BJ (cell line): ENCODE data around the gene TMEM63C. TPM values are rescaled to one million over a fixed set of nuclear protein-coding genes. Genes with fewer than 3 reads are reported as not detected.

Source experiments
- CTCF ChIA-PET: fragments of 350-600 bp; formaldehyde crosslinking; extraction: SDS; loops from one replicate; lab custom pipeline; 2021; ENCODE audit warnings: antibody characterized with exemption, inconsistent platforms; lab: Yijun Ruan, JAX
- POLR2A ChIA-PET: fragments of 300-600 bp; sonication (Branson Sonifier 250); formaldehyde crosslinking; extraction: SDS; loops from one replicate; lab custom pipeline; 2021; ENCODE audit warnings: antibody characterized with exemption; lab: Charles Lee
- DNase-seq: peaks from one replicate; pipeline ENCODE4 v3.0.0-alpha.2; 2011; ENCODE audit warnings: low read depth
- H3K27me3 ChIP-seq: 2 replicates; pipeline ENCODE4 v1.6.0; 2011; ENCODE audit warnings: low read length; ENCODE audit not compliant: control insufficient read depth, insufficient read depth
- H3K36me3 ChIP-seq: 2 replicates; pipeline ENCODE4 v1.5.1; 2011; ENCODE audit warnings: low read length; ENCODE audit not compliant: control insufficient read depth, insufficient read depth
- H3K4me3 ChIP-seq: 2 replicates; pipeline ENCODE4 v1.5.1; 2011; ENCODE audit warnings: low read depth, mild to moderate bottlenecking, control low read depth, low read length
- polyA plus RNA-seq: library from polyadenylated mRNA; depleted of rRNA; stranded (reverse); fragments of >200 nt; gene quantifications from 2 replicates; pipeline ENCODE4 v1.2.3, GENCODE V29; 2011
- TF ChIP-seq, protein P1 (sequence below): IDR thresholded peaks from 2 replicates; pipeline ENCODE4 v1.5.1; 2011; ENCODE audit warnings: low read depth, mild to moderate bottlenecking, control low read depth, inconsistent platforms, low read length, moderate library complexity; ENCODE audit not compliant: insufficient read depth

Gene TMEM63C
- polyA plus RNA-seq, 1 experiment: not detected

DNA sequence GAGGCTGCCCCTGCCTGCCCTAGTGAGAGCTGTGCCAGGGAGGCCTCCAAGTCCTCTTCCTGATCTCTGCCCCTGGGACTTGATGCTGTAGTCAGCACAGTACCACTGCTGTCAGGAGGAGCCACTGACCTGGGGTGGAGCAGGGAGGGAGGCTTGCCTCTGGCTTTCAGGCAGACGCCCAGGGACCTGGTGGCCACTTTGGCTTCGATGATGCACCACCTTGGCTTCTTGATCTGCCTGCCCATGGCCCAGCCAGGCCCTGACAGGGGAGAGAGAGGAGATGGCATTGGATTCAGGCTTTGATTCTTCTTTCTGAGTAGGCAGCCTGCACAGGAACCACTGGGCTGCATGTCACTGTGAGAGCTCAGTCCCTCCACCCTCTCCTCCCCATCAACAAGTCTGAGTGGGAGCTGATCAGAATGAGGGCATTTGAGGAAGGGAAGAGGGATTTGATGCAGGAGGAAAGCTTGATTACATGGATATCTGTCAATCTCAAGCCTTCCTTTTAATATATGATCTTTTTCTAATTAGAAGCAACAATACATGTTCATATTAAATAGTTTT is 24.7 kb downstream of the TMEM63C start:
- DNase-seq: no peak
- POLR2A ChIA-PET: no interaction called here
- TF ChIP-seq, protein P1, sequence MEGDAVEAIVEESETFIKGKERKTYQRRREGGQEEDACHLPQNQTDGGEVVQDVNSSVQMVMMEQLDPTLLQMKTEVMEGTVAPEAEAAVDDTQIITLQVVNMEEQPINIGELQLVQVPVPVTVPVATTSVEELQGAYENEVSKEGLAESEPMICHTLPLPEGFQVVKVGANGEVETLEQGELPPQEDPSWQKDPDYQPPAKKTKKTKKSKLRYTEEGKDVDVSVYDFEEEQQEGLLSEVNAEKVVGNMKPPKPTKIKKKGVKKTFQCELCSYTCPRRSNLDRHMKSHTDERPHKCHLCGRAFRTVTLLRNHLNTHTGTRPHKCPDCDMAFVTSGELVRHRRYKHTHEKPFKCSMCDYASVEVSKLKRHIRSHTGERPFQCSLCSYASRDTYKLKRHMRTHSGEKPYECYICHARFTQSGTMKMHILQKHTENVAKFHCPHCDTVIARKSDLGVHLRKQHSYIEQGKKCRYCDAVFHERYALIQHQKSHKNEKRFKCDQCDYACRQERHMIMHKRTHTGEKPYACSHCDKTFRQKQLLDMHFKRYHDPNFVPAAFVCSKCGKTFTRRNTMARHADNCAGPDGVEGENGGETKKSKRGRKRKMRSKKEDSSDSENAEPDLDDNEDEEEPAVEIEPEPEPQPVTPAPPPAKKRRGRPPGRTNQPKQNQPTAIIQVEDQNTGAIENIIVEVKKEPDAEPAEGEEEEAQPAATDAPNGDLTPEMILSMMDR: no peak
- H3K27me3 ChIP-seq: no peaks in the 10 kb centered on the region; the same call in 1 of the 2 replicates
- H3K36me3 ChIP-seq: no peaks in the 10 kb centered on the region
- CTCF ChIA-PET: interaction anchor here (0.8 kb wide), 1 partner anchor 12 kb away, joined by 3 read pairs; no protein-coding TSS in a partner anchor
- H3K4me3 ChIP-seq: no peak overlapping the region

DNA sequence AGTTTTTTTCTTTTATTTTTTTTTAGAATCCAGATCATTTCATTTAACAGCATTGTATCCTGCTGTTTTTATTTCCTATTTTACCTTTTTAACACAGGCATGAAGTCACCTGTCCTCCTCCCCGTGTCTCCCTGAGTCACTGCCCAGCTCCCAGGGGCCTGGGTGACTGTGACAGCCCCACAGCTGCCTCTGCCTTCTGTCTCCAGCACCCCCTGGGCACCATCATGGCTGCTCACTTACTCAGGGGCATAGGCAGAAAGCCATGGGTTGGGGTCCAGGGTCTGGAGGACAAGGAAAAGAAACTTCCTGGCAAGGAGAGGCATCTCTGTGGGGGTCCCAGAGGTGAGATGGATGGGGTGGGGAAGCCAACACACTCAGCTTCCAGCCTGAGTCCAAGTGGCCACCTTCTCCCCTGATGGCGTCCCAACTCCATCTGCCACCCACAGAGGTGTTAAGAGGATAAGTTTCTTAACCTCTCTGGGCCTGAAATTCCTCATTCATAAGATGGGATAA is 25.3 kb downstream of the TMEM63C start:
- H3K27me3 ChIP-seq: no peaks in the 10 kb centered on the region; the same call in 1 of the 2 replicates
- no peak overlapping the region for H3K4me3 ChIP-seq
- no peak for DNase-seq
- POLR2A ChIA-PET: no interaction called here
- CTCF ChIA-PET: interaction anchor here (0.8 kb wide), 1 partner anchor 13 kb away, joined by 3 read pairs; no protein-coding TSS in a partner anchor
- H3K36me3 ChIP-seq: no peaks in the 10 kb centered on the region
- TF ChIP-seq, protein P1: no peak

DNA sequence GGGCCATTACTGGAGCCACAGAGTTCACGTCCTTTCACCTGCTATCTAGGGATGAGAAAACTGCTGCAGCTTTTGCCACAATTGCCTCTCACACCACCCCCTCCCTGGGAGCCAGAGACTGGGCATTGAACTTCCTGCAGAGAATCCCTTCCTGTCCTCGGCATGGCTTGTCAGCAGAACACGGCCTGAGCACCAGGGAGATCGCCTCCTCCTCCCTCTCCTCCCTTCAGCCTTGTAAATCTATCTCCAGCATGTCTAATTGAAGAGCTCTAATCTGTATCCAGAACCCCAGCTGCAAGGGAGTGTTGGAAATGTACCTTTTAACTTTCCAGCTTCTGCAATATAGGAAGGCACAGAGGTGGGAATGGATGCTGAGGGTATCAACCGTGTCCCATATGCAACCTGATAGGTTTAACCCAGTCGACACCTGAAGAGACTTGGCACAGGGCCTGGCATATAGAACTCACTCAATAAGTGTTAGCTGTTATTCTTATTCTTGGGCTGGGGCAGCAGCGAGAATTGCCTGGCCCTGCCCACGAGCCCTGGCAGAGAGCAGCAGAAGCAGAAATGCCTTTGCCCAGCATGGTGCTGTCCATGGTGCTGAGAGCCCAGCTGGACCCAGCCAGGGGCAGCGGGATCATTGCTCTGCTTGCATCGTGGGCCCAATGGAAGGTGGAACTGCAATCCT is 26.8 kb downstream of the TMEM63C start:
- H3K36me3 ChIP-seq: no peaks in the 10 kb centered on the region
- ChIA-PET CTCF (interaction anchor here (0.5 kb wide), 1 partner anchor 687 kb away, joined by 4 read pairs; no protein-coding TSS in a partner anchor), POLR2A (no interaction called here)
- TF ChIP-seq, protein P1: no peak
- H3K27me3 ChIP-seq: no peaks in the 10 kb centered on the region; the same call in 1 of the 2 replicates
- H3K4me3 ChIP-seq: no peak overlapping the region
- DNase-seq: no peak

DNA sequence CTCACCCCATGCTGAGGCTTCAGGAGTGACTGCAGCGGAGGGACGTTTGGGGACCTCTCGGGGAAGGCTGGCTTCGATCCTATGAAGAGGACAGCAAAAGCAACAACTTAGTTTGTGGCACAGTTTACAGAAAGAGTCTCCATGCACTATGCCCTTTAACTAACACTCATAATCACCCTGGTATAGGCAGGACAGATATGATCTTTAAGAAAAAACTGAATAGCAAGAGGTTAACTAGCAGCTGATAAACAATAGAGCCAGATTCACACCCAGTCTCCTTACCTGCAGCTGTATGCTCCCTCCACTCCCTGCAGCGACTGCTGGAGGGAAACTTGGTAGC is 27.4 kb downstream of the TMEM63C start:
- Histone ChIP-seq H3K36me3 (no peaks in the 10 kb centered on the region), H3K27me3 (no peaks in the 10 kb centered on the region; the same call in 1 of the 2 replicates), H3K4me3 (no peak overlapping the region)
- CTCF ChIA-PET: interaction anchor here (0.5 kb wide), 1 partner anchor 687 kb away, joined by 4 read pairs; no protein-coding TSS in a partner anchor
- no peak for DNase-seq
- TF ChIP-seq, protein P1: no peak
- POLR2A ChIA-PET: no interaction called here

DNA sequence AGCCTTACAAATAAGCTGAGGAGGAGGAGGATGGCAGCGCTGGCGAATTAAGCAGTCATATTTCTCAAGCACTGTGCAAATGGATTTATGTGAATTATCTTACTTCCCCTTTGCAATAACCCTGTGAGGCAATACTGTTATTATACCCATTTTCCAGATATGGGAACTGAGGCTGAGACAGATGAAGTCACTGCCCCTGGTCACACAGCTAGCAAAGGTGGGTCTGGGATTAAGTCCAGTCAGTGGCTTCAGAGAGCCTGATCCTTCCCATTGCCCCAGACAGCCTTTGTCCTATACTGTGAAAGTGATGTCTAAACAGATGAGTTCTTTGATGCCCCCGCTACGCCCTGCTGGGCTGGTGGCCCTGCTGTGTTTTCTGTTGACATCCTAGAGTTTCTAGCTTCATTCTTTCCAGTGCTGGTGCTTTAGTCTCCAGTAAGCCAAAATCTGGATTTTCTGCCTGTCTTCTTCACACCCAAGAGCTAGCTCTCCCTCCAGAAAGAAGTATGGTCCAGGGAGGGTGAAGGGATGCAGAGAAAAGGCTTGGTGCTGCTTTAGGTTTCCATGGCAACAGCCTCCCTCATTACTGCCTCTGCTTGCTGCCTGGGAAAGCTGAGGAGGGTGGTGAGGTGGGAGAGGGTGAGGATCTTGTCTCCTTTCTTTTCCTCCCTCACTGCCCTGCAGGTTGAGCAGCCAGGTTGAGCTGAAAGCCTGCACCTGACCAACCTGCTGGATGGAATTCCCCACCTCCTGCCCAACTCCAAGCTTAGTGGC is 30.7 kb downstream of the TMEM63C start:
- POLR2A ChIA-PET: no interaction called here
- Histone ChIP-seq H3K27me3 (no peaks in the 10 kb centered on the region; the same call in 1 of the 2 replicates), H3K36me3 (no peaks in the 10 kb centered on the region), H3K4me3 (no peak overlapping the region)
- TF ChIP-seq, protein P1: no peak
- DNase-seq: no peak
- CTCF ChIA-PET: interaction anchor here (1.0 to 2.8 kb wide), 5 partner anchors 11 to 345 kb away, joined by 3 to 12 read pairs (median 6); no protein-coding TSS in a partner anchor
